Measurements from ENCODE around the gene AATF. TPM values are rescaled to one million over a fixed set of nuclear protein-coding genes. Genes with fewer than 3 reads are reported as not detected.

The AATF gene
- total RNA-seq, 1 experiment from 2014 or later: 87.6 TPM

DNA sequence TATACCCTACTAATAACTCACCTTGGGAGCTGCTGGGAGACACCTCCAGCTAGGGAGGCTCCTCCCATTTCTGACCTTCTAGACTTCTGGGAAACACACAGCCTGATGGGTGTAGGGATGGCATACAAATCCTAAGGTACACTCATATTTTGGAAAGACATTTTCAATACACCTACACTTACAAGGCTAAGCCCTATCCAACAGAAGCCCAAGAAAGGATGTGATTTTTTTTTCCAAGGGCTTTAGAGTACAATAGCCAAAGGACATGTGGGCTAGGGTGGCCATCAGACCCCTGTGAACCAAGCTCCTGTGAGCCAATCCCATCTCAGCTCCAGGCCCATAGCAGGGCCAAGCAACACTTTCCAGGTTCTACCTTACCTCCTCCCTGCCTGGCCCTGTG is 143.9 kb downstream of the AATF start:
- H3K36me3 Mint-ChIP-seq (ENCODE audit: insufficient read depth, unreplicated experiment): peaks cover 75% of the 10 kb centered on the region
- Histone ChIP-seq H3K27me3 (replicated peaks; ENCODE audit: control insufficient read depth, insufficient read depth, low read length) (no peaks in the 10 kb centered on the region), H3K36me3 (ENCODE audit: control insufficient read depth, insufficient read depth, low read length) (peaks cover 11% of the 10 kb centered on the region), H3K4me1 (peaks cover 10% of the 10 kb centered on the region; the same call in 1 of the 2 replicates), H3K9me3 (no peaks in the 10 kb centered on the region), H3K4me3 (ENCODE audit: low read depth, low read length) (no peak overlapping the region)
- intact Hi-C loops (cut with micrococcal nuclease; ENCODE audit: unreplicated experiment): no loop called here
- H3K27me3 Mint-ChIP-seq (ENCODE audit: insufficient read depth, unreplicated experiment): no peaks in the 10 kb centered on the region
- no peaks in the 10 kb centered on the region for H3K4me1 Mint-ChIP-seq (ENCODE audit: low read depth, unreplicated experiment)
- TF ChIP-seq, protein P1, sequence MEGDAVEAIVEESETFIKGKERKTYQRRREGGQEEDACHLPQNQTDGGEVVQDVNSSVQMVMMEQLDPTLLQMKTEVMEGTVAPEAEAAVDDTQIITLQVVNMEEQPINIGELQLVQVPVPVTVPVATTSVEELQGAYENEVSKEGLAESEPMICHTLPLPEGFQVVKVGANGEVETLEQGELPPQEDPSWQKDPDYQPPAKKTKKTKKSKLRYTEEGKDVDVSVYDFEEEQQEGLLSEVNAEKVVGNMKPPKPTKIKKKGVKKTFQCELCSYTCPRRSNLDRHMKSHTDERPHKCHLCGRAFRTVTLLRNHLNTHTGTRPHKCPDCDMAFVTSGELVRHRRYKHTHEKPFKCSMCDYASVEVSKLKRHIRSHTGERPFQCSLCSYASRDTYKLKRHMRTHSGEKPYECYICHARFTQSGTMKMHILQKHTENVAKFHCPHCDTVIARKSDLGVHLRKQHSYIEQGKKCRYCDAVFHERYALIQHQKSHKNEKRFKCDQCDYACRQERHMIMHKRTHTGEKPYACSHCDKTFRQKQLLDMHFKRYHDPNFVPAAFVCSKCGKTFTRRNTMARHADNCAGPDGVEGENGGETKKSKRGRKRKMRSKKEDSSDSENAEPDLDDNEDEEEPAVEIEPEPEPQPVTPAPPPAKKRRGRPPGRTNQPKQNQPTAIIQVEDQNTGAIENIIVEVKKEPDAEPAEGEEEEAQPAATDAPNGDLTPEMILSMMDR (IDR thresholded peaks at IDR 0.05; ENCODE audit: insufficient read depth in 1 of 2, low read depth in 1 of 2, low read length in 1 of 2, severe bottlenecking in 1 of 2, unreplicated experiment in 1 of 2): no peak
- ChIA-PET CTCF (interaction anchor here (0.6 to 1.3 kb wide), 2 partner anchors 72 to 74 kb away, joined by 3 read pairs; no protein-coding TSS in a partner anchor), POLR2A (no interaction called here)
- DNase-seq: no peak
- no peaks in the 10 kb centered on the region for H3K9me3 Mint-ChIP-seq (ENCODE audit: unreplicated experiment)
- no peak overlapping the region for H3K4me3 Mint-ChIP-seq (ENCODE audit: unreplicated experiment)
- no TSS peak for BruUV-seq (replicated peaks)
- no peak overlapping the region for H3K27ac Mint-ChIP-seq (ENCODE audit: unreplicated experiment)

- ChIA-PET CTCF (interaction anchor here (0.7 kb wide), 1 partner anchor 47 kb away, joined by 11 read pairs; no protein-coding TSS in a partner anchor), POLR2A (no interaction called here)
- no peaks in the 10 kb centered on the region for H3K27me3 Mint-ChIP-seq (ENCODE audit: insufficient read depth, unreplicated experiment)
- intact Hi-C loops (cut with micrococcal nuclease; ENCODE audit: unreplicated experiment): no loop called here
- no peaks in the 10 kb centered on the region for H3K9me3 Mint-ChIP-seq (ENCODE audit: unreplicated experiment)
- TF ChIP-seq, protein P1 (IDR thresholded peaks at IDR 0.05; ENCODE audit: insufficient read depth in 1 of 2, low read depth in 1 of 2, low read length in 1 of 2, severe bottlenecking in 1 of 2, unreplicated experiment in 1 of 2): no peak
- peaks cover 68% of the 10 kb centered on the region for H3K36me3 Mint-ChIP-seq (ENCODE audit: insufficient read depth, unreplicated experiment)
- DNase-seq: no peak
- H3K4me1 Mint-ChIP-seq (ENCODE audit: low read depth, unreplicated experiment): no peaks in the 10 kb centered on the region
- Histone ChIP-seq H3K36me3 (ENCODE audit: control insufficient read depth, insufficient read depth, low read length) (peaks cover 14% of the 10 kb centered on the region), H3K27me3 (replicated peaks; ENCODE audit: control insufficient read depth, insufficient read depth, low read length) (no peaks in the 10 kb centered on the region), H3K4me1 (peaks cover 10% of the 10 kb centered on the region; the same call in 1 of the 2 replicates), H3K9me3 (no peaks in the 10 kb centered on the region), H3K4me3 (ENCODE audit: low read depth, low read length) (no peak overlapping the region)
- BruUV-seq (replicated peaks): no TSS peak
- no peak overlapping the region for H3K4me3 Mint-ChIP-seq (ENCODE audit: unreplicated experiment)
- peak overlapping the region; percentile 13 for H3K27ac Mint-ChIP-seq (ENCODE audit: unreplicated experiment)
Measured at GRCh38 chr17:37094391-37094790, 145.6 kb downstream of the AATF start.

- Histone ChIP-seq H3K4me3 (ENCODE audit: low read depth, low read length) (no peak overlapping the region), H3K4me1 (peaks cover 10% of the 10 kb centered on the region; the same call in 1 of the 2 replicates), H3K36me3 (ENCODE audit: control insufficient read depth, insufficient read depth, low read length) (peaks cover 14% of the 10 kb centered on the region), H3K27me3 (replicated peaks; ENCODE audit: control insufficient read depth, insufficient read depth, low read length) (no peaks in the 10 kb centered on the region), H3K9me3 (no peaks in the 10 kb centered on the region)
- peak overlapping the region; percentile 0 for H3K27ac Mint-ChIP-seq (ENCODE audit: unreplicated experiment)
- ChIA-PET POLR2A (no interaction called here), CTCF (no interaction called here)
- no peaks in the 10 kb centered on the region for H3K4me1 Mint-ChIP-seq (ENCODE audit: low read depth, unreplicated experiment)
- TF ChIP-seq, protein P1 (IDR thresholded peaks at IDR 0.05; ENCODE audit: insufficient read depth in 1 of 2, low read depth in 1 of 2, low read length in 1 of 2, severe bottlenecking in 1 of 2, unreplicated experiment in 1 of 2): no peak
- BruUV-seq (replicated peaks): no TSS peak
- H3K9me3 Mint-ChIP-seq (ENCODE audit: unreplicated experiment): no peaks in the 10 kb centered on the region
- intact Hi-C loops (cut with micrococcal nuclease; ENCODE audit: unreplicated experiment): no loop called here
- no peak overlapping the region for H3K4me3 Mint-ChIP-seq (ENCODE audit: unreplicated experiment)
- DNase-seq: no peak
- H3K36me3 Mint-ChIP-seq (ENCODE audit: insufficient read depth, unreplicated experiment): peaks cover 74% of the 10 kb centered on the region
- H3K27me3 Mint-ChIP-seq (ENCODE audit: insufficient read depth, unreplicated experiment): no peaks in the 10 kb centered on the region
Measured at GRCh38 chr17:37096071-37096470, 147.3 kb downstream of the AATF start.
